Spleen (tissue), 11 donors: ENCODE data around the gene NUP107. TPM values are rescaled to one million over a fixed set of nuclear protein-coding genes. Genes with fewer than 3 reads are reported as not detected.

Experiments
- DNase-seq: peaks from one replicate; pipeline ENCODE4 v3.0.0-alpha.2; 2020
- H3K27ac ChIP-seq, 8 donors: fragments of 200-600 bp; sonication (generic) in 7 of 8; 1 replicate in 4 of 8; 2 replicates in 4 of 8; pipeline versions ENCODE4 v1.5.0 to v1.8.0; 2016 to 2021; ENCODE audit warnings: inconsistent platforms in 4 of 8, mild to moderate bottlenecking in 4 of 8, moderate library complexity in 1 of 8
- H3K27me3 ChIP-seq, 7 donors: fragments of 200-600 bp; sonication (generic) in 6 of 7; replicated peaks in 1 of 7; 1 replicate in 4 of 7; 2 replicates in 3 of 7; pipeline versions ENCODE4 v1.5.0 to v1.8.0; 2016 to 2021; ENCODE audit warnings: inconsistent platforms in 3 of 7, mild to moderate bottlenecking in 1 of 7
- H3K36me3 ChIP-seq, 6 donors: fragments of 200-600 bp; sonication (generic) in 5 of 6; 1 replicate in 4 of 6; 2 replicates in 2 of 6; pipeline versions ENCODE4 v1.5.0 to v1.8.0; 2016 to 2021; ENCODE audit warnings: inconsistent platforms in 2 of 6
- H3K4me1 ChIP-seq, 6 donors: fragments of 200-600 bp; sonication (generic) in 5 of 6; 1 replicate in 3 of 6; 2 replicates in 3 of 6; pipeline versions ENCODE4 v1.5.0 to v1.8.0; 2016 to 2021; ENCODE audit warnings: inconsistent platforms in 3 of 6
- H3K4me3 ChIP-seq, 8 donors: fragments of 200-600 bp; sonication (generic) in 7 of 8; 1 replicate in 4 of 8; 2 replicates in 4 of 8; pipeline versions ENCODE4 v1.5.0 to v1.8.0; 2016 to 2021; ENCODE audit warnings: inconsistent platforms in 4 of 8, mild to moderate bottlenecking in 4 of 8, moderate library complexity in 2 of 8
- H3K9me3 ChIP-seq, 8 donors: fragments of 200-600 bp; sonication (generic) in 7 of 8; 1 replicate in 4 of 8; 2 replicates in 4 of 8; pipeline versions ENCODE4 v1.5.0 to v1.8.0; 2016 to 2021; ENCODE audit warnings: inconsistent platforms in 4 of 8
- CTCF ChIP-seq, 11 experiments: fragments of 200-600 bp in 7 of 11; fragments of 450-650 bp in 4 of 11; sonication (generic) in 4 of 11; IDR thresholded peaks in 8 of 11; conservative IDR thresholded peaks in 3 of 11; 1 replicate in 7 of 11; 2 replicates in 4 of 11; pipeline versions ENCODE4 v1.4.0 to v1.8.0; 2016 to 2021; ENCODE audit warnings: antibody characterized with exemption in 11 of 11, inconsistent platforms in 4 of 11, mild to moderate bottlenecking in 1 of 11
- POLR2A ChIP-seq, 3 donors: fragments of 450-650 bp; IDR thresholded peaks; one replicate each; pipeline ENCODE4 v1.5.1; 2017; ENCODE audit warnings: antibody characterized with exemption in 3 of 3, mild to moderate bottlenecking in 1 of 3
- POLR2AphosphoS5 ChIP-seq, 3 donors: sonication (generic); formaldehyde crosslinking; IDR thresholded peaks; one replicate each; pipeline ENCODE4 v1.5.1; 2017; ENCODE audit warnings: antibody characterized with exemption in 3 of 3
- WGBS, 5 donors: extraction: QIAGEN DNeasy Blood & Tissue Kit in 3 of 5; methylation state at CpG; one replicate each; pipeline versions ENCODE4 v1.1.5 to v1.1.7; 2013 to 2018; 5-methylcytosine and 5-hydroxymethylcytosine counted together
- intact Hi-C: fragments of 100-400 bp; cut with DNase I; formaldehyde crosslinking; loops from one replicate; pipeline ENCODE4 v1.15.0; 2023; ENCODE audit warnings: low total_unique reads
- polyA plus RNA-seq, 3 donors: library from polyadenylated mRNA; stranded (reverse); fragments of 200-250 nt; gene quantifications; one replicate each; pipeline ENCODE4 v1.2.1, GENCODE V29; 2013
- total RNA-seq, 7 donors: library from RNA; depleted of rRNA in 3 of 7; stranded (reverse); fragments of >200 nt in 3 of 7; fragmentation: NEBNext Ultra II Directional in 4 of 7; extraction: Animal tissue kit (Norgen Biotek cat#: 25700) in 4 of 7; gene quantifications; one replicate each; pipeline versions ENCODE4 v1.1.0 to v1.2.1, GENCODE V29; 2016 to 2021
- donor health status: healthy with polysubstance abuse.
- donor health status: DM: no; HTN: no; CAD: no; lungs with moderate emphysema.
- donor health status: DM: no; HTN: no; CAD: no.
- donor health status: Bipolar disorder and iron deficiency.
- donor health status: healthy.
- donor health status: DM: no; HTN: no; CAD: no.
- donor health status: DM: yes; HTN: yes; CAD: no.

Gene NUP107
- total and polyA plus RNA-seq, 10 donors = 19.7 to 61.4 (median 50.5) TPM

- no peak overlapping the region for H3K4me3 ChIP-seq
- H3K27me3 ChIP-seq = no peaks in the 10 kb centered on the region
- 93 to 98% (median 96%) methylated on average over 4 of the region's 4 CpGs for WGBS, 5 donors
- H3K27ac ChIP-seq = no peak overlapping the region
- intact Hi-C loops = no loop called here
- no peak for TF ChIP-seq CTCF (IDR thresholded peaks at IDR 0.05 in 8 of 11, conservative IDR thresholded peaks at IDR 0.05 in 3 of 11)
- no peak for TF ChIP-seq POLR2AphosphoS5 (IDR thresholded peaks at IDR 0.05)
- no peak for TF ChIP-seq POLR2A (IDR thresholded peaks at IDR 0.05)
- H3K9me3 ChIP-seq = no peaks in the 10 kb centered on the region
- DNase-seq = no peak
- no peaks in the 10 kb centered on the region for H3K4me1 ChIP-seq
- peaks cover 3 to 100% (median 56%) of the 10 kb centered on the region in 6 donors for H3K36me3 ChIP-seq
These were observed 46.9 kb downstream of the NUP107 start for GRCh38 chr12:68733661-68734071.

- intact Hi-C loops = loop anchor here (10.0 kb wide), 1 partner anchor 65 kb away; the partner anchor contains the start of gene MDM2
- peaks cover 3 to 78% (median 24%) of the 10 kb centered on the region in 6 donors for H3K36me3 ChIP-seq
- WGBS, 5 donors = 82 to 97% (median 90%) methylated on average over 6 of the region's 6 CpGs
These were observed 53.1 kb downstream of the NUP107 start for GRCh38 chr12:68739891-68740290.

GRCh38 chr12:68743356-68743755 lies 56.6 kb downstream of the NUP107 start:
- H3K9me3 ChIP-seq = no peaks in the 10 kb centered on the region
- H3K27me3 ChIP-seq = no peaks in the 10 kb centered on the region
- no peak for TF ChIP-seq POLR2A (IDR thresholded peaks at IDR 0.05)
- TF ChIP-seq CTCF (IDR thresholded peaks at IDR 0.05 in 8 of 11, conservative IDR thresholded peaks at IDR 0.05 in 3 of 11) = no peak
- no peak for TF ChIP-seq POLR2AphosphoS5 (IDR thresholded peaks at IDR 0.05)
- H3K4me1 ChIP-seq = peaks cover 13 to 49% (median 29%) of the 10 kb centered on the region in 6 donors
- intact Hi-C loops = loop anchor here (10.0 kb wide), 1 partner anchor 61 kb away; the partner anchor contains the start of gene MDM2
- H3K4me3 ChIP-seq = no peak overlapping the region
- no peak for DNase-seq
- H3K36me3 ChIP-seq = peaks cover 0 to 45% (median 9%) of the 10 kb centered on the region in 6 donors
- WGBS, 5 donors = 47 to 84% (median 59%) methylated on average over 2 of the region's 2 CpGs
- H3K27ac ChIP-seq = peak overlapping the region in 1 of 8 donors; percentile 11

More at GRCh38 chr12:68739891-68740290, 53.1 kb downstream of the NUP107 start:
- no peaks in the 10 kb centered on the region for H3K9me3 ChIP-seq
- no peak overlapping the region for H3K27ac ChIP-seq
- no peak for DNase-seq
- no peak for TF ChIP-seq POLR2AphosphoS5 (IDR thresholded peaks at IDR 0.05)
- TF ChIP-seq POLR2A (IDR thresholded peaks at IDR 0.05) = no peak
- TF ChIP-seq CTCF (IDR thresholded peaks at IDR 0.05 in 8 of 11, conservative IDR thresholded peaks at IDR 0.05 in 3 of 11) = no peak
- peaks cover 0 to 20% (median 3%) of the 10 kb centered on the region in 6 donors for H3K4me1 ChIP-seq
- no peaks in the 10 kb centered on the region for H3K27me3 ChIP-seq
- H3K4me3 ChIP-seq = no peak overlapping the region

- intact Hi-C loops = loop anchor here (10.0 kb wide), 1 partner anchor 59 kb away; the partner anchor contains the start of gene MDM2
- Histone ChIP-seq H3K4me1 (peaks cover 13 to 70% (median 34%) of the 10 kb centered on the region in 6 donors), H3K36me3 (peaks cover 0 to 32% (median 5%) of the 10 kb centered on the region in 6 donors), H3K27me3 (no peaks in the 10 kb centered on the region), H3K4me3 (peak overlapping the region; percentile 66 to 93 (median 83)), H3K9me3 (no peaks in the 10 kb centered on the region), H3K27ac (peak overlapping the region; percentile 75 to 93 (median 88))
- TF ChIP-seq POLR2AphosphoS5 (IDR thresholded peaks at IDR 0.05) (no peak), POLR2A (IDR thresholded peaks at IDR 0.05) (no peak), CTCF (IDR thresholded peaks at IDR 0.05 in 8 of 11, conservative IDR thresholded peaks at IDR 0.05 in 3 of 11) (no peak)
- no peak for DNase-seq
- 33 to 49% (median 40%) methylated on average over 9 of the region's 9 CpGs for WGBS, 5 donors
These were observed 58.7 kb downstream of the NUP107 start for GRCh38 chr12:68745376-68745903.
